ENCODE results near the gene FYCO1. TPM values are rescaled to one million over a fixed set of nuclear protein-coding genes. Genes with fewer than 3 reads are reported as not detected.

FYCO1 gene
- total and polyA plus RNA-seq, 10 of the 15 experiments (the other 5 are each of a cell fraction or from before 2014, with no cell fraction given), result 1.5 to 8.4 (median 6.5) TPM

GRCh38 chr3:45895686-45896468 lies 99.7 kb downstream of the FYCO1 start:
- 45% methylated on average over 5 of the region's 5 CpGs for WGBS (ENCODE audit: insufficient coverage, insufficient replicate concordance, low lambda C conversion rate, missing lambda C conversion rate)
- Histone ChIP-seq H4K20me1 (ENCODE audit: control insufficient read depth, insufficient read depth) (no peaks in the 10 kb centered on the region), H3K36me3 (ENCODE audit: control insufficient read depth in 2 of 2, insufficient read depth in 2 of 2, low read length in 1 of 2) (no peaks in the 10 kb centered on the region; a peak in 1 of 4 replicates), H3K4me3 (no peak overlapping the region), H3K9me3 (replicated peaks; ENCODE audit: control insufficient read depth, insufficient read depth, low read length) (peaks cover 5% of the 10 kb centered on the region; the same call in 1 of the 3 replicates), H3K79me2 (ENCODE audit: control insufficient read depth, insufficient read depth, low read length) (no peaks in the 10 kb centered on the region), H3K27ac (ENCODE audit: control insufficient read depth, insufficient read depth) (no peak overlapping the region), H3K9ac (ENCODE audit: control insufficient read depth, insufficient read depth, low read length) (no peak overlapping the region), H3K27me3 (replicated peaks in 1 of 2; ENCODE audit: control insufficient read depth in 2 of 2, insufficient read depth in 2 of 2, low read length in 1 of 2) (no peaks in the 10 kb centered on the region; a peak in 1 of 4 replicates), H3K4me2 (ENCODE audit: control insufficient read depth, insufficient read depth) (no peak overlapping the region), H3K4me1 (ENCODE audit: control insufficient read depth, insufficient read depth, low read length) (peaks cover 6% of the 10 kb centered on the region), H2AFZ (ENCODE audit: control insufficient read depth, low read depth, low read length) (no peak overlapping the region)
- DNase-seq (ENCODE audit: low read depth, low spot score) (no peak), FAIRE-seq (no peak), ATAC-seq (no peak)
- no TSS peak for BruUV-seq (replicated peaks)
- in situ Hi-C loops (cut with MboI) (no loop called here), intact Hi-C loops (cut with micrococcal nuclease; ENCODE audit: unreplicated experiment) (no loop called here)
- ChIA-PET RAD21 (ENCODE audit: unreplicated experiment) (interaction anchor here (1.1 to 1.6 kb wide), 2 partner anchors 15 to 47 kb away, joined by 3 to 5 read pairs; no protein-coding TSS in a partner anchor), CTCF (interaction anchor here (1.9 kb wide), 1 partner anchor 12 kb away, joined by 6 read pairs; no protein-coding TSS in a partner anchor), SMC1A (ENCODE audit: uncharacterized antibody, unreplicated experiment) (interaction anchor here (1.0 to 1.1 kb wide), 3 partner anchors 9 to 37 kb away, joined by 3 to 4 read pairs (median 4); no protein-coding TSS in a partner anchor), POLR2A (interaction anchor here (0.9 kb wide), 1 partner anchor 18 kb away, joined by 3 read pairs; no protein-coding TSS in a partner anchor)
- TF ChIP-seq JUND (IDR thresholded peaks at IDR 0.05; ENCODE audit: low read depth, low read length), result no peak
- no peak for TF ChIP-seq POLR2AphosphoS2 (IDR thresholded peaks at IDR 0.05; ENCODE audit: low read depth, low read length)
- TF ChIP-seq IKZF1 (conservative IDR thresholded peaks at IDR 0.05), result no peak
- no peak for TF ChIP-seq SREBF2 (IDR thresholded peaks at IDR 0.05; ENCODE audit: low read length)
- no peak for TF ChIP-seq ZBTB4 (CRISPR knock-in tag; IDR thresholded peaks at IDR 0.05)
- TF ChIP-seq PKNOX1 (IDR thresholded peaks at IDR 0.05), result no peak
- TF ChIP-seq RAD21 (IDR thresholded peaks at IDR 0.05; ENCODE audit: insufficient read depth, low read depth, low read length), result no peak
- TF ChIP-seq ETV6 (conservative IDR thresholded peaks at IDR 0.05 in 1 of 2, IDR thresholded peaks at IDR 0.05 in 1 of 2; ENCODE audit: borderline replicate concordance in 1 of 2, low read depth in 1 of 2), result no peak
- no peak for TF ChIP-seq PAX8 (IDR thresholded peaks at IDR 0.05)
- TF ChIP-seq, protein P1, sequence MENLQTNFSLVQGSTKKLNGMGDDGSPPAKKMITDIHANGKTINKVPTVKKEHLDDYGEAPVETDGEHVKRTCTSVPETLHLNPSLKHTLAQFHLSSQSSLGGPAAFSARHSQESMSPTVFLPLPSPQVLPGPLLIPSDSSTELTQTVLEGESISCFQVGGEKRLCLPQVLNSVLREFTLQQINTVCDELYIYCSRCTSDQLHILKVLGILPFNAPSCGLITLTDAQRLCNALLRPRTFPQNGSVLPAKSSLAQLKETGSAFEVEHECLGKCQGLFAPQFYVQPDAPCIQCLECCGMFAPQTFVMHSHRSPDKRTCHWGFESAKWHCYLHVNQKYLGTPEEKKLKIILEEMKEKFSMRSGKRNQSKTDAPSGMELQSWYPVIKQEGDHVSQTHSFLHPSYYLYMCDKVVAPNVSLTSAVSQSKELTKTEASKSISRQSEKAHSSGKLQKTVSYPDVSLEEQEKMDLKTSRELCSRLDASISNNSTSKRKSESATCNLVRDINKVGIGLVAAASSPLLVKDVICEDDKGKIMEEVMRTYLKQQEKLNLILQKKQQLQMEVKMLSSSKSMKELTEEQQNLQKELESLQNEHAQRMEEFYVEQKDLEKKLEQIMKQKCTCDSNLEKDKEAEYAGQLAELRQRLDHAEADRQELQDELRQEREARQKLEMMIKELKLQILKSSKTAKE (IDR thresholded peaks at IDR 0.05; ENCODE audit: low read depth, poor library complexity, severe bottlenecking), result no peak
- no peak for TF ChIP-seq HDAC6 (IDR thresholded peaks at IDR 0.05; ENCODE audit: unreplicated experiment)
- no peak for TF ChIP-seq RFX5 (IDR thresholded peaks at IDR 0.05; ENCODE audit: low read depth, low read length)
- no peak for TF ChIP-seq RUNX3 (IDR thresholded peaks at IDR 0.05; ENCODE audit: low read length)

Data from GM12878 (cell line).